Fibroblast of the aortic adventitia (primary cell): ENCODE results near the gene DNAH8. TPM values are rescaled to one million over a fixed set of nuclear protein-coding genes. Genes with fewer than 3 reads are reported as not detected.

ENCODE experiments used
- DNase-seq: peaks from one replicate; pipeline ENCODE4 v3.0.0-alpha.2; 2010; ENCODE audit warnings: low read depth
- H3K4me3 ChIP-seq: 2 replicates; pipeline ENCODE4 v1.5.1; 2011; ENCODE audit warnings: low read depth, mild to moderate bottlenecking, control low read depth, low read length, moderate library complexity
- total RNA-seq: library from RNA; depleted of rRNA; stranded (reverse); fragments of >200 nt; gene quantifications from 2 replicates; pipeline ENCODE4 v1.2.3, GENCODE V29; 2012; ENCODE audit warnings: low replicate concordance
- TF ChIP-seq, protein P1 (sequence below): IDR thresholded peaks from 2 replicates; pipeline ENCODE4 v1.5.1; 2011; ENCODE audit warnings: mild to moderate bottlenecking, low read length, control low read depth, inconsistent platforms; ENCODE audit not compliant: insufficient read depth

Gene DNAH8
- total RNA-seq, 1 donor = not detected

DNA sequence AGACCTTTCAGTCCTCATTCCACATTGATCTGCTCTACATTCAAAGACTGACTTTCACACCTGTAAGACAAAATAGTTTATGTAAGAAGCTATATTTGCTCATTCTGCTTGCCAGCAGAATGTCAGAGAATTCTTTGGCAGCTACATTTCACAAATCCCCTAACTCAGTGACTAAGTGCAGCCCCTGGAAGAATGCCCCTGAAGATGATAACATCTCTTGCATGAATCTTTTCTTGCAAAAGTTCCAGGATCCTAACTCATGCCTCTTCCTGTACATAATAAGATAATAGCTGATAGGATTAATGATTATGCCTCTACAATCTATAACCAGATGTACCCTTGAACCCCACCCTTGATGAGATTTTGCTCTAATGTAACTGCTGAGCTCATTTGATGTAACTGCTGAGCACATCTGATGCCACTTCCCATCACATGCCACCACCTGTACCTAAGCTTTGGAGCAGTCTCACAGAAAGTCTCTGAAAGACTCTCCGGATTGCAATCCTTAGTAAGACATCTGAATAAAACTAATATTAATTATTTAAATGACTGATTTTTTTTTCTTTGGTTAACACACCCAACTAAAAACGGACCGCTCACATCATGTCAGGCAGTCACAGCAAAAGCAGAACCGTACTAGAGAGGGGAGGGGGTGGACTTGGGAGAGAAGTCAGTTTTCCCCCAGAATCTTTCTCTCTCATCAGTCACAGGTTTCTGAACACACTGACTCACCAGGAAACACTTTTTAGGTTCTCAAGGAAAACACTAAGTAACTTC, 684 bp upstream of the DNAH8 start:
- DNase-seq = peak; percentile 23
- no peak overlapping the region for H3K4me3 ChIP-seq
- TF ChIP-seq, protein P1, sequence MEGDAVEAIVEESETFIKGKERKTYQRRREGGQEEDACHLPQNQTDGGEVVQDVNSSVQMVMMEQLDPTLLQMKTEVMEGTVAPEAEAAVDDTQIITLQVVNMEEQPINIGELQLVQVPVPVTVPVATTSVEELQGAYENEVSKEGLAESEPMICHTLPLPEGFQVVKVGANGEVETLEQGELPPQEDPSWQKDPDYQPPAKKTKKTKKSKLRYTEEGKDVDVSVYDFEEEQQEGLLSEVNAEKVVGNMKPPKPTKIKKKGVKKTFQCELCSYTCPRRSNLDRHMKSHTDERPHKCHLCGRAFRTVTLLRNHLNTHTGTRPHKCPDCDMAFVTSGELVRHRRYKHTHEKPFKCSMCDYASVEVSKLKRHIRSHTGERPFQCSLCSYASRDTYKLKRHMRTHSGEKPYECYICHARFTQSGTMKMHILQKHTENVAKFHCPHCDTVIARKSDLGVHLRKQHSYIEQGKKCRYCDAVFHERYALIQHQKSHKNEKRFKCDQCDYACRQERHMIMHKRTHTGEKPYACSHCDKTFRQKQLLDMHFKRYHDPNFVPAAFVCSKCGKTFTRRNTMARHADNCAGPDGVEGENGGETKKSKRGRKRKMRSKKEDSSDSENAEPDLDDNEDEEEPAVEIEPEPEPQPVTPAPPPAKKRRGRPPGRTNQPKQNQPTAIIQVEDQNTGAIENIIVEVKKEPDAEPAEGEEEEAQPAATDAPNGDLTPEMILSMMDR = no peak

DNA sequence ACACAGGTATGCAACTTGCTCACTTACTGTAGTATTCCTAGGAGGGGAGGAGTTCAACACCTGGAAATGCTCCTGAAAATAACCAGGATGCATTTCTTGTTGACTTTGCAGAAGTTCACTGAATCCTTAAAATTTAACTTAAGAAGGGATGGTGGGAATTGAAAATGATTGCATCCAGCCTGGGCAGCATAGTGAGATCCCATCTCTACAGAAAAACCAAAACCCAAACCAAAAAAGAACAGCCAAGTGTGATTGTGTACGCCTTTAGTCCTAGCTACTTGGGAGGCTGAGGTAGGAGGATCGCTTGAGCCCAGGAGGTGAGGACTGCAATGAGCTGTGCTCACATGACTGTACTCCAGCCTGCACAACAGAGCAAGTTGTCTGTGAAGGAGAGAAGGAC, 1.7 kb downstream of the DNAH8 start:
- TF ChIP-seq, protein P1 = no peak
- H3K4me3 ChIP-seq = no peak overlapping the region
- no peak for DNase-seq

GRCh38 chr6:38719358-38719757, 4.2 kb downstream of the DNAH8 start:
- TF ChIP-seq, protein P1 = no peak

GRCh38 chr6:38720295-38720694, 5.2 kb downstream of the DNAH8 start:
- TF ChIP-seq, protein P1 = no peak
- DNase-seq = no peak
- H3K4me3 ChIP-seq = no peak overlapping the region

More at GRCh38 chr6:38719358-38719757, 4.2 kb downstream of the DNAH8 start:
- no peak for DNase-seq
- H3K4me3 ChIP-seq = no peak overlapping the region

DNA sequence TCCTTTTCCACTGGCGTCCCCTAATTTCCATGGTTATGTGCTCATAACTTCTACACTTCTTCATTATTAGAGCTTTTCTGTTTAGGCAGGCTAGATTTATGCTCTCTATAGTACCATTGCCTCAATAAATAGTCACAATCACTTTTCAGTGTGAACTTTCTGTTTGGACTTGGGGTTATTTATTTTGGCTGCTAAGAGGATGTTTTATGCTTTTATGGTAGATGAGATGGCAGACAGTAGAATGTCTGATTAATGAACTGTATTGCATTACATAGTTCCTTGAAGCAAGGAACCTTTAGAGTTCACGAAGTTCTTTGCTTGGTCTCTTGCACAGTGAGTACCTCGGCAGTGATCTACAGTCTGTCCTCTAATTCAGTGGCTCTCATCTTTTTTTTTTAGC, 6.9 kb downstream of the DNAH8 start:
- DNase-seq = no peak
- TF ChIP-seq, protein P1 = no peak
- H3K4me3 ChIP-seq = no peak overlapping the region

GRCh38 chr6:38722727-38723334, 7.7 kb downstream of the DNAH8 start:
- DNase-seq = no peak
- H3K4me3 ChIP-seq = no peak overlapping the region
- TF ChIP-seq, protein P1 = no peak
